ENCODE measurements around the gene ZBTB17.

ZBTB17 gene

GRCh38 chr1:16017076-16017460, 41.2 kb upstream of the ZBTB17 start:
- no peaks in the 10 kb centered on the region for H3K79me2 ChIP-seq (ENCODE audit: insufficient read depth, low read length)
- H3K36me3 ChIP-seq (ENCODE audit: insufficient read depth, low read length) = no peaks in the 10 kb centered on the region
- H2AFZ ChIP-seq (ENCODE audit: low read length) = no peak overlapping the region
- no peaks in the 10 kb centered on the region for H3K27me3 ChIP-seq (ENCODE audit: insufficient read depth, low read length, poor library complexity, severe bottlenecking)
- no peaks in the 10 kb centered on the region for H3F3A ChIP-seq (ENCODE audit: low read depth)
- no peak overlapping the region for H3K4me3 ChIP-seq (ENCODE audit: low read length, poor library complexity, severe bottlenecking)
- H3K9me2 ChIP-seq (replicated peaks; ENCODE audit: low read depth, low read length) = no peaks in the 10 kb centered on the region
- TF ChIP-seq EZH2phosphoT487 (IDR thresholded peaks at IDR 0.05; ENCODE audit: borderline replicate concordance) = no peak
- no peak for TF ChIP-seq CTCF (conservative IDR thresholded peaks at IDR 0.05; ENCODE audit: low read length)
- H3K4me1 ChIP-seq (ENCODE audit: insufficient read depth, low read length, poor library complexity, severe bottlenecking) = no peaks in the 10 kb centered on the region
- no peak overlapping the region for H3K9ac ChIP-seq (ENCODE audit: low read depth, low read length, poor library complexity, severe bottlenecking)
- no peaks in the 10 kb centered on the region for H4K20me1 ChIP-seq (ENCODE audit: insufficient read depth, low read length, poor library complexity, severe bottlenecking)
- no peaks in the 10 kb centered on the region for H3K9me3 ChIP-seq (ENCODE audit: insufficient read depth, low read depth, low read length)
- H3K4me2 ChIP-seq (ENCODE audit: low read depth, low read length, poor library complexity, severe bottlenecking) = no peak overlapping the region

GRCh38 chr1:16015960-16016901, 40.3 kb upstream of the ZBTB17 start:
- Histone ChIP-seq H3K36me3 (ENCODE audit: insufficient read depth, low read length) (no peaks in the 10 kb centered on the region), H3K27me3 (ENCODE audit: insufficient read depth, low read length, poor library complexity, severe bottlenecking) (no peaks in the 10 kb centered on the region), H2AFZ (ENCODE audit: low read length) (no peak overlapping the region), H3K4me2 (ENCODE audit: low read depth, low read length, poor library complexity, severe bottlenecking) (no peak overlapping the region), H3K9ac (ENCODE audit: low read depth, low read length, poor library complexity, severe bottlenecking) (no peak overlapping the region), H3K9me3 (ENCODE audit: insufficient read depth, low read depth, low read length) (no peaks in the 10 kb centered on the region), H3K4me1 (ENCODE audit: insufficient read depth, low read length, poor library complexity, severe bottlenecking) (no peaks in the 10 kb centered on the region), H3K79me2 (ENCODE audit: insufficient read depth, low read length) (no peaks in the 10 kb centered on the region), H4K20me1 (ENCODE audit: insufficient read depth, low read length, poor library complexity, severe bottlenecking) (no peaks in the 10 kb centered on the region), H3F3A (ENCODE audit: low read depth) (no peaks in the 10 kb centered on the region), H3K4me3 (ENCODE audit: low read length, poor library complexity, severe bottlenecking) (no peak overlapping the region), H3K9me2 (replicated peaks; ENCODE audit: low read depth, low read length) (no peaks in the 10 kb centered on the region)
- TF ChIP-seq CTCF (conservative IDR thresholded peaks at IDR 0.05; ENCODE audit: low read length) (no peak), EZH2phosphoT487 (IDR thresholded peaks at IDR 0.05; ENCODE audit: borderline replicate concordance) (no peak)

GRCh38 chr1:16015491-16015890, 39.6 kb upstream of the ZBTB17 start:
- Histone ChIP-seq H3K9me3 (ENCODE audit: insufficient read depth, low read depth, low read length) (no peaks in the 10 kb centered on the region), H3K4me1 (ENCODE audit: insufficient read depth, low read length, poor library complexity, severe bottlenecking) (no peaks in the 10 kb centered on the region), H3K9ac (ENCODE audit: low read depth, low read length, poor library complexity, severe bottlenecking) (no peak overlapping the region), H3K27me3 (ENCODE audit: insufficient read depth, low read length, poor library complexity, severe bottlenecking) (no peaks in the 10 kb centered on the region), H3K9me2 (replicated peaks; ENCODE audit: low read depth, low read length) (no peaks in the 10 kb centered on the region), H2AFZ (ENCODE audit: low read length) (no peak overlapping the region), H3K36me3 (ENCODE audit: insufficient read depth, low read length) (no peaks in the 10 kb centered on the region), H4K20me1 (ENCODE audit: insufficient read depth, low read length, poor library complexity, severe bottlenecking) (no peaks in the 10 kb centered on the region), H3K79me2 (ENCODE audit: insufficient read depth, low read length) (no peaks in the 10 kb centered on the region), H3K4me2 (ENCODE audit: low read depth, low read length, poor library complexity, severe bottlenecking) (no peak overlapping the region), H3K4me3 (ENCODE audit: low read length, poor library complexity, severe bottlenecking) (no peak overlapping the region), H3F3A (ENCODE audit: low read depth) (no peaks in the 10 kb centered on the region)
- TF ChIP-seq EZH2phosphoT487 (IDR thresholded peaks at IDR 0.05; ENCODE audit: borderline replicate concordance) (no peak), CTCF (conservative IDR thresholded peaks at IDR 0.05; ENCODE audit: low read length) (no peak)

Measured in Loucy (cell line).